Ovary (tissue), 3 donors: ENCODE measurements around the gene BDH1.

Source experiments
- EP300 ChIP-seq: sonication (generic); formaldehyde crosslinking; IDR thresholded peaks from one replicate; pipeline ENCODE4 v1.6.1; 2017; ENCODE audit warnings: antibody characterized with exemption
- POLR2A ChIP-seq: fragments of 450-650 bp; IDR thresholded peaks from one replicate; pipeline ENCODE4 v1.6.1; 2017; ENCODE audit warnings: antibody characterized with exemption, mild to moderate bottlenecking, moderate library complexity
- TF ChIP-seq, protein P1 (sequence below), 3 donors: fragments of 450-650 bp in 2 of 3; fragments of 200-600 bp in 1 of 3; IDR thresholded peaks; one replicate each; pipeline versions ENCODE4 v1.5.1 to v1.8.0; 2016 to 2022; ENCODE audit warnings: antibody characterized with exemption in 3 of 3, mild to moderate bottlenecking in 1 of 3
- donor health status: DM: no; HTN: no; CAD: no.

- TF ChIP-seq, protein P1, sequence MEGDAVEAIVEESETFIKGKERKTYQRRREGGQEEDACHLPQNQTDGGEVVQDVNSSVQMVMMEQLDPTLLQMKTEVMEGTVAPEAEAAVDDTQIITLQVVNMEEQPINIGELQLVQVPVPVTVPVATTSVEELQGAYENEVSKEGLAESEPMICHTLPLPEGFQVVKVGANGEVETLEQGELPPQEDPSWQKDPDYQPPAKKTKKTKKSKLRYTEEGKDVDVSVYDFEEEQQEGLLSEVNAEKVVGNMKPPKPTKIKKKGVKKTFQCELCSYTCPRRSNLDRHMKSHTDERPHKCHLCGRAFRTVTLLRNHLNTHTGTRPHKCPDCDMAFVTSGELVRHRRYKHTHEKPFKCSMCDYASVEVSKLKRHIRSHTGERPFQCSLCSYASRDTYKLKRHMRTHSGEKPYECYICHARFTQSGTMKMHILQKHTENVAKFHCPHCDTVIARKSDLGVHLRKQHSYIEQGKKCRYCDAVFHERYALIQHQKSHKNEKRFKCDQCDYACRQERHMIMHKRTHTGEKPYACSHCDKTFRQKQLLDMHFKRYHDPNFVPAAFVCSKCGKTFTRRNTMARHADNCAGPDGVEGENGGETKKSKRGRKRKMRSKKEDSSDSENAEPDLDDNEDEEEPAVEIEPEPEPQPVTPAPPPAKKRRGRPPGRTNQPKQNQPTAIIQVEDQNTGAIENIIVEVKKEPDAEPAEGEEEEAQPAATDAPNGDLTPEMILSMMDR (IDR thresholded peaks at IDR 0.05): no peak
- TF ChIP-seq POLR2A: no peak
- no peak for TF ChIP-seq EP300
Observed at GRCh38 chr3:197500812-197501211, 55.0 kb downstream of the BDH1 start.
